ENCODE results near the gene ACTR1A.

ACTR1A gene

DNA sequence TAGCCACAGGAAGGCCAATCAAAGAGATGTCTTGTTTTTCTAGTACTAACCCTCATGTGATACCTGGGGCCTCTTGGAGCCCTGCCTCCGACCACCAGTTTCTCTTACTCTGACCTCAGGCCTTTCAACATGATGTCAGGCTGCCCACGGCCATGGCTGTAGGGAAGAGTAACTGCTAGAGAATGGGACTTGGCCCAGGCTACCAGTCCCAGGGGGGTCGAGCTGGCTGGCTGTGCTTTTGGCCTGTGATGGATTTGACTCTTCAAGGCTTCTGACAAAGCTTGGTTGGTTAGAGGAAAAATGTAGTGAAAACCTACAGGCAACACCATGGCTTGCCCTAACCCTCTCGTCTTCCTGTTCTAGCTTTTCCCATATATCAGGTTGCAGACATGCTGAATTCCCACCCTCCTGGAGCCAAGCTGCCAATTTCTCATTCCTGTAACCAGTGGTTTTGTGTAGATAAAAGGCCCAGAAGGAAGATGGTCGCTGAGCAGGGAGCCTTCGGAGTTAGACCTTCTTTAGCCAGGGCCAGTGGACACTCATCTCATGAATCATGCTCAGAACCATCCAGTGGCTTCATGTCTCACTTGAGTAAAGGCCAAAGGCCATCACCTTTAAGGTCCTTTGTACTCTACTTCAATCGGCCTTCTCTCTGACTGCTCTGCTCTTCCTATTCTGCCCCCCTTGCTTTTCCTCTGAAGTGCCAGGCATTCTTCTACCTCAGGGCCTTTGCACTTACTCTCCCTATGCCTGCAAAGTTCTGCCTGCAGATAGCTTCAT lies 20.9 kb upstream of the ACTR1A start:
- Histone ChIP-seq H3K79me2 (ENCODE audit: insufficient read depth, low read length) (no peaks in the 10 kb centered on the region), H3K9ac (ENCODE audit: low read length) (no peak overlapping the region), H3K27ac (ENCODE audit: low read depth, low read length, poor library complexity, severe bottlenecking) (no peak overlapping the region), H3K4me1 (ENCODE audit: insufficient read depth, low read length, severe bottlenecking) (no peaks in the 10 kb centered on the region), H3K9me3 (ENCODE audit: low read length) (no peaks in the 10 kb centered on the region), H2AFZ (ENCODE audit: low read length) (no peak overlapping the region), H3K4me2 (ENCODE audit: low read length) (no peak overlapping the region), H3K9me2 (ENCODE audit: low read depth, low read length) (no peaks in the 10 kb centered on the region), H3F3A (ENCODE audit: insufficient read depth, low read length) (no peaks in the 10 kb centered on the region), H3K27me3 (ENCODE audit: insufficient read depth, low read length) (no peaks in the 10 kb centered on the region), H4K20me1 (ENCODE audit: insufficient read depth, low read length) (no peaks in the 10 kb centered on the region), H3K36me3 (ENCODE audit: insufficient read depth, low read length) (no peaks in the 10 kb centered on the region; the same call in 1 of the 2 replicates), H3K4me3 (ENCODE audit: low read depth, low read length, poor library complexity, severe bottlenecking) (no peak overlapping the region)
- TF ChIP-seq, protein P1, sequence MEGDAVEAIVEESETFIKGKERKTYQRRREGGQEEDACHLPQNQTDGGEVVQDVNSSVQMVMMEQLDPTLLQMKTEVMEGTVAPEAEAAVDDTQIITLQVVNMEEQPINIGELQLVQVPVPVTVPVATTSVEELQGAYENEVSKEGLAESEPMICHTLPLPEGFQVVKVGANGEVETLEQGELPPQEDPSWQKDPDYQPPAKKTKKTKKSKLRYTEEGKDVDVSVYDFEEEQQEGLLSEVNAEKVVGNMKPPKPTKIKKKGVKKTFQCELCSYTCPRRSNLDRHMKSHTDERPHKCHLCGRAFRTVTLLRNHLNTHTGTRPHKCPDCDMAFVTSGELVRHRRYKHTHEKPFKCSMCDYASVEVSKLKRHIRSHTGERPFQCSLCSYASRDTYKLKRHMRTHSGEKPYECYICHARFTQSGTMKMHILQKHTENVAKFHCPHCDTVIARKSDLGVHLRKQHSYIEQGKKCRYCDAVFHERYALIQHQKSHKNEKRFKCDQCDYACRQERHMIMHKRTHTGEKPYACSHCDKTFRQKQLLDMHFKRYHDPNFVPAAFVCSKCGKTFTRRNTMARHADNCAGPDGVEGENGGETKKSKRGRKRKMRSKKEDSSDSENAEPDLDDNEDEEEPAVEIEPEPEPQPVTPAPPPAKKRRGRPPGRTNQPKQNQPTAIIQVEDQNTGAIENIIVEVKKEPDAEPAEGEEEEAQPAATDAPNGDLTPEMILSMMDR (IDR thresholded peaks at IDR 0.05; ENCODE audit: low read length): no peak
- no peak for TF ChIP-seq EZH2 (IDR thresholded peaks at IDR 0.05; ENCODE audit: borderline replicate concordance, low read length)

DNA sequence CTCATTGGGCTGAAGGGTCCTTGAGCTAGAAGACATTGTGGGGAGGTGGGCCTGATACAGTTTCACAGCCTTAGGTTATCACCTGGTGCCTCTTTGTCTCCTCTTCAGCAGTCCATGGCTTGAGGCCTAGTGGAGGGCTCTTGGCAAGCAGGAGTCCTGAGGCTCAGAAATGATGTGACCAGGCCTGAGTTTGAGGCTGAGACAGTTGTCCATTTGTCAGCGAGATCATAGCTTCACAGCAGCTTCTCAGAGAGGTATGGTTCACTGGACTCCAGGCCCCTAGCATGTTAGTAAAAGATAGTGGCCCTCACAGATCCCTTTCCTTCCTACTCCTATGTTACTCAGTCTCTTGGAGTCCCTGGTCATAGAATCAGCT lies 20.4 kb upstream of the ACTR1A start:
- H3F3A ChIP-seq (ENCODE audit: insufficient read depth, low read length): no peaks in the 10 kb centered on the region
- TF ChIP-seq EZH2 (IDR thresholded peaks at IDR 0.05; ENCODE audit: borderline replicate concordance, low read length): no peak
- TF ChIP-seq, protein P1 (IDR thresholded peaks at IDR 0.05; ENCODE audit: low read length): no peak
- H3K9me2 ChIP-seq (ENCODE audit: low read depth, low read length): no peaks in the 10 kb centered on the region
- no peaks in the 10 kb centered on the region for H4K20me1 ChIP-seq (ENCODE audit: insufficient read depth, low read length)
- no peak overlapping the region for H3K4me3 ChIP-seq (ENCODE audit: low read depth, low read length, poor library complexity, severe bottlenecking)
- no peaks in the 10 kb centered on the region for H3K27me3 ChIP-seq (ENCODE audit: insufficient read depth, low read length)
- no peak overlapping the region for H3K27ac ChIP-seq (ENCODE audit: low read depth, low read length, poor library complexity, severe bottlenecking)
- H3K9ac ChIP-seq (ENCODE audit: low read length): no peak overlapping the region
- no peaks in the 10 kb centered on the region for H3K9me3 ChIP-seq (ENCODE audit: low read length)
- no peaks in the 10 kb centered on the region for H3K4me1 ChIP-seq (ENCODE audit: insufficient read depth, low read length, severe bottlenecking)
- H2AFZ ChIP-seq (ENCODE audit: low read length): no peak overlapping the region
- H3K36me3 ChIP-seq (ENCODE audit: insufficient read depth, low read length): no peaks in the 10 kb centered on the region; the same call in 1 of the 2 replicates
- no peak overlapping the region for H3K4me2 ChIP-seq (ENCODE audit: low read length)
- H3K79me2 ChIP-seq (ENCODE audit: insufficient read depth, low read length): no peaks in the 10 kb centered on the region

DNA sequence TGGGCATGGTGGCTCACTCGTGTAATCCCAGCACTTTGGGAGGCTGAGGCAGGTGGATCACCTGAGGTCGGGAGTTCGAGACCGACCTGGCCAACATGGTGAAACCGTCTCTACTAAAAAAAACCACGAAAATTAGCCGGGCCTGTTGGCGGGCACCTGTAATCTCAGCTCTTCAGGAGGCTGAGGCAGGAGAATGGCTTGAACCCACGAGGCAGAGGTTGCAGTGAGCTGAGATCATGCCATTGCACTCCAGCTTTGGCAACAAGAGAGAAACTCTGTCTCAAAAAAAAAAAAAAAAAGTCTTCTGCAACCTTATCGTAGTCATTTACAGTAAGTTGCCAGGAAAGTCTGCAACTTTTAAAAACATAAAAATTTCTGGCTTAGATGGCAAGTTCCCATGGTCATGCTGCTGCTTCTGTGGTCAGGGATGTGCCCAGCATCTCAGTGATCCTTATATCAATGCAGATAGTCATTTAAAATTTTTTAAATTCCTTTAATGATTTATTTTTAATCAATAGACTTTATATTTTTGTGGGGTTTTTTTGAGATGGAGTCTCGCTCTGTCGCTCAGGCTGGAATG lies 16.8 kb upstream of the ACTR1A start:
- TF ChIP-seq, protein P1 (IDR thresholded peaks at IDR 0.05; ENCODE audit: low read length): no peak
- Histone ChIP-seq H3K4me2 (ENCODE audit: low read length) (no peak overlapping the region), H3K9ac (ENCODE audit: low read length) (no peak overlapping the region), H3K4me1 (ENCODE audit: insufficient read depth, low read length, severe bottlenecking) (no peaks in the 10 kb centered on the region), H3K4me3 (ENCODE audit: low read depth, low read length, poor library complexity, severe bottlenecking) (no peak overlapping the region), H3F3A (ENCODE audit: insufficient read depth, low read length) (no peaks in the 10 kb centered on the region), H2AFZ (ENCODE audit: low read length) (no peak overlapping the region), H3K27ac (ENCODE audit: low read depth, low read length, poor library complexity, severe bottlenecking) (no peak overlapping the region), H4K20me1 (ENCODE audit: insufficient read depth, low read length) (no peaks in the 10 kb centered on the region), H3K79me2 (ENCODE audit: insufficient read depth, low read length) (no peaks in the 10 kb centered on the region), H3K36me3 (ENCODE audit: insufficient read depth, low read length) (peaks cover 4% of the 10 kb centered on the region; the same call in 1 of the 2 replicates), H3K9me2 (ENCODE audit: low read depth, low read length) (no peaks in the 10 kb centered on the region), H3K27me3 (ENCODE audit: insufficient read depth, low read length) (no peaks in the 10 kb centered on the region), H3K9me3 (ENCODE audit: low read length) (no peaks in the 10 kb centered on the region)

Data from OCI-LY1 (cell line).